Body of pancreas (tissue), 4 donors: Measurements from ENCODE around the gene ACSF3. TPM values are rescaled to one million over a fixed set of nuclear protein-coding genes. Genes with fewer than 3 reads are reported as not detected.

ENCODE experiments used
- ATAC-seq: fragments of 150-250 bp; one replicate; pipeline ENCODE4 v1.9.1; 2016
- DNase-seq, 4 donors: peaks; one replicate each; pipeline ENCODE4 v3.0.0-alpha.2; 2019
- H3K27ac ChIP-seq, 4 donors: fragments of 200-600 bp; sonication (generic); 1 replicate in 3 of 4; 2 replicates in 1 of 4; pipeline versions ENCODE4 v1.5.1 to v1.6.1; 2016 to 2019; ENCODE audit warnings: mild to moderate bottlenecking in 1 of 4, mixed read lengths in 1 of 4, moderate library complexity in 1 of 4
- H3K27me3 ChIP-seq, 2 donors: fragments of 200-600 bp; sonication (generic); one replicate each; pipeline ENCODE4 v1.6.0; 2016; ENCODE audit warnings: mild to moderate bottlenecking in 1 of 2
- H3K36me3 ChIP-seq, 2 donors: fragments of 200-600 bp; sonication (generic); replicated peaks in 1 of 2; 2 replicates each; pipeline ENCODE4 v1.5.1; 2016; ENCODE audit warnings: low read depth in 2 of 2; ENCODE audit not compliant: insufficient read depth in 1 of 2
- H3K4me1 ChIP-seq: fragments of 200-600 bp; sonication (generic); one replicate; pipeline ENCODE4 v1.6.0; 2016
- H3K4me3 ChIP-seq, 2 donors: fragments of 200-600 bp; sonication (generic); 1 replicate in 1 of 2; 2 replicates in 1 of 2; pipeline ENCODE4 v1.5.1; 2016 to 2019
- H3K9me3 ChIP-seq, 3 donors: fragments of 200-600 bp; sonication (generic); 1 replicate in 2 of 3; 2 replicates in 1 of 3; pipeline ENCODE4 v1.5.1; 2016
- CTCF ChIP-seq, 7 experiments: fragments of 450-650 bp in 4 of 7; fragments of 200-600 bp in 3 of 7; sonication (generic) in 3 of 7; IDR thresholded peaks; one replicate each; pipeline ENCODE4 v1.5.1; 2016 to 2019; ENCODE audit warnings: antibody characterized with exemption in 7 of 7
- POLR2A ChIP-seq, 3 donors: fragments of 450-650 bp; IDR thresholded peaks; one replicate each; pipeline ENCODE4 v1.6.1; 2016; ENCODE audit warnings: antibody characterized with exemption in 3 of 3, mild to moderate bottlenecking in 2 of 3
- WGBS, 2 donors: methylation state at CpG; one replicate each; pipeline ENCODE4 v1.1.5; 2017; 5-methylcytosine and 5-hydroxymethylcytosine counted together
- intact Hi-C: fragments of 100-400 bp; cut with DNase I; formaldehyde crosslinking; loops from one replicate; pipeline ENCODE4 v1.15.1; 2023
- total RNA-seq, 2 donors: library from RNA; depleted of rRNA; stranded (reverse); fragments of >200 nt; gene quantifications; one replicate each; pipeline ENCODE4 v1.1.0, GENCODE V29; 2016

Gene ACSF3
- total RNA-seq, 2 donors from 2014 or later, result 22.1 to 48.8 TPM

GRCh38 chr16:89150090-89150835 lies 56.6 kb downstream of the ACSF3 start:
- no peak for TF ChIP-seq POLR2A (IDR thresholded peaks at IDR 0.05)
- no peak for TF ChIP-seq CTCF (IDR thresholded peaks at IDR 0.05)
- peaks cover 2 to 4% of the 10 kb centered on the region in 2 donors for H3K36me3 ChIP-seq
- no peak overlapping the region for H3K27ac ChIP-seq
- H3K4me1 ChIP-seq, result peaks cover 8% of the 10 kb centered on the region
- DNase-seq (no peak), ATAC-seq (no peak)
- no peaks in the 10 kb centered on the region for H3K27me3 ChIP-seq
- peaks cover 0 to 7% (median 0%) of the 10 kb centered on the region in 3 donors for H3K9me3 ChIP-seq
- intact Hi-C loops, result no loop called here
- 89 to 93% methylated on average over 13 to 18 of the region's 18 CpGs for WGBS, 2 donors
- no peak overlapping the region for H3K4me3 ChIP-seq

GRCh38 chr16:89150981-89151380 lies 57.3 kb downstream of the ACSF3 start:
- DNase-seq (no peak), ATAC-seq (no peak)
- H3K36me3 ChIP-seq, result peaks cover 2 to 4% of the 10 kb centered on the region in 2 donors
- intact Hi-C loops, result no loop called here
- TF ChIP-seq CTCF (IDR thresholded peaks at IDR 0.05), result no peak
- TF ChIP-seq POLR2A (IDR thresholded peaks at IDR 0.05), result no peak
- H3K27ac ChIP-seq, result no peak overlapping the region
- peaks cover 0 to 7% (median 0%) of the 10 kb centered on the region in 3 donors for H3K9me3 ChIP-seq
- no peak overlapping the region for H3K4me3 ChIP-seq
- H3K4me1 ChIP-seq, result peaks cover 13% of the 10 kb centered on the region
- 95% methylated on average over 8 of the region's 8 CpGs for WGBS, 2 donors
- H3K27me3 ChIP-seq, result no peaks in the 10 kb centered on the region

GRCh38 chr16:89152831-89153700 lies 59.4 kb downstream of the ACSF3 start:
- ATAC-seq (no peak), DNase-seq (no peak)
- Histone ChIP-seq H3K27me3 (no peaks in the 10 kb centered on the region), H3K4me1 (peaks cover 20% of the 10 kb centered on the region), H3K9me3 (peaks cover 0 to 7% (median 0%) of the 10 kb centered on the region in 3 donors), H3K36me3 (peaks cover 2 to 4% of the 10 kb centered on the region in 2 donors), H3K4me3 (no peak overlapping the region), H3K27ac (no peak overlapping the region)
- WGBS, 2 donors, result 87 to 94% methylated on average over 32 to 41 of the region's 41 CpGs
- TF ChIP-seq CTCF (IDR thresholded peaks at IDR 0.05) (no peak), POLR2A (IDR thresholded peaks at IDR 0.05) (no peak)
- intact Hi-C loops, result no loop called here

- DNase-seq, result no peak
- intact Hi-C loops, result no loop called here
- H3K36me3 ChIP-seq, result peaks cover 0 to 2% of the 10 kb centered on the region in 2 donors
- WGBS, 2 donors, result 40 to 62% methylated on average over 5 to 16 of the region's 19 CpGs
- ATAC-seq, result no peak
- TF ChIP-seq CTCF (IDR thresholded peaks at IDR 0.05) (no peak), POLR2A (IDR thresholded peaks at IDR 0.05) (no peak)
- H3K4me1 ChIP-seq, result peaks cover 20% of the 10 kb centered on the region
- peaks cover 0 to 7% (median 0%) of the 10 kb centered on the region in 3 donors for H3K9me3 ChIP-seq
- no peaks in the 10 kb centered on the region for H3K27me3 ChIP-seq
- no peak overlapping the region for H3K27ac ChIP-seq
- H3K4me3 ChIP-seq, result no peak overlapping the region
Measured at GRCh38 chr16:89153848-89154271, 60.2 kb downstream of the ACSF3 start.
